ENCODE data around the gene NTN5. TPM values are rescaled to one million over a fixed set of nuclear protein-coding genes. Genes with fewer than 3 reads are reported as not detected.
A peak's percentile ranks its signal among the peaks of the same experiment; 100 is the strongest.

Gene NTN5
- total and polyA plus RNA-seq, 9 of the 15 experiments (the other 6 are each of a cell fraction or from before 2014, with no cell fraction given) = not detected

- WGBS (ENCODE audit: insufficient coverage, low coverage, missing lambda C conversion rate) = 20% methylated on average over 12 of the region's 12 CpGs
- in situ Hi-C loops (cut with MboI) (no loop called here), intact Hi-C loops (cut with micrococcal nuclease) (no loop called here)
- H4K20me1 ChIP-seq (replicated peaks; ENCODE audit: control insufficient read depth, insufficient read depth, low read length) = no peaks in the 10 kb centered on the region
- FAIRE-seq (no peak), ATAC-seq (peak; percentile 44), DNase-seq (ENCODE audit: extremely low read depth in 1 of 4, low spot score in 3 of 4) (no peak)
- H3K27ac ChIP-seq (ENCODE audit: extremely low read depth, low read depth, low read length) = peak overlapping the region; percentile 75
- no TSS peak for BruUV-seq (replicated peaks)
- no peaks in the 10 kb centered on the region; the same call in 2 of the 3 replicates for H3K36me3 ChIP-seq (ENCODE audit: control insufficient read depth, insufficient read depth, low read length)
- H3K27me3 ChIP-seq (ENCODE audit: control insufficient read depth in 2 of 2, insufficient read depth in 2 of 2, low read length in 2 of 2) = no peaks in the 10 kb centered on the region
- peak overlapping the region; percentile 98 for H2AFZ ChIP-seq (ENCODE audit: low read depth, low read length)
- peak overlapping the region; percentile 69 to 91 for H3K9ac ChIP-seq (ENCODE audit: insufficient read depth in 1 of 2, low read depth in 2 of 2, low read length in 2 of 2)
- H3K4me1 ChIP-seq (replicated peaks in 1 of 2; ENCODE audit: control insufficient read depth in 2 of 2, insufficient read depth in 2 of 2, low read length in 2 of 2) = peaks cover 15 to 59% of the 10 kb centered on the region in 2 experiments
- peak overlapping the region; percentile 84 for H3K4me2 ChIP-seq (ENCODE audit: insufficient read depth, low read length)
- H3K9me1 ChIP-seq (ENCODE audit: control insufficient read depth, insufficient read depth, low read length) = no peaks in the 10 kb centered on the region
- POLR2A ChIA-PET = interaction anchor here (0.6 to 1.1 kb wide), 7 partner anchors 12 to 101 kb away, joined by 3 to 10 read pairs (median 3); partner anchors contain the start of gene SPHK2
- CTCF ChIA-PET (ENCODE audit: low intra/inter-chr PET ratio) = no interaction called here
- no peaks in the 10 kb centered on the region for H3K9me3 ChIP-seq (replicated peaks; ENCODE audit: control insufficient read depth, insufficient read depth, low read depth, low read length)
- peak overlapping the region; percentile 54 for H3K4me3 ChIP-seq
- 0 out of 3 replicates have a peak, but pooled peaks cover 1% of the 10 kb centered on the region for H3K79me2 ChIP-seq (ENCODE audit: control insufficient read depth, insufficient read depth, low read length)
- TF ChIP-seq NRF1 (conservative IDR thresholded peaks at IDR 0.05 in 1 of 2, IDR thresholded peaks at IDR 0.05 in 1 of 2) = no peak
- no peak for TF ChIP-seq BRD4 (IDR thresholded peaks at IDR 0.05)
- no peak for TF ChIP-seq RBM39 (optimal IDR thresholded peaks at IDR 0.05; ENCODE audit: low read depth, low read length)
- TF ChIP-seq BDP1 (IDR thresholded peaks at IDR 0.05; ENCODE audit: insufficient read depth, insufficient read length) = no peak
- no peak for TF ChIP-seq KAT8 (IDR thresholded peaks at IDR 0.05; ENCODE audit: low read depth)
- TF ChIP-seq PHB (CRISPR knock-in tag; IDR thresholded peaks at IDR 0.05) = no peak
- no peak for TF ChIP-seq ZNF384 (IDR thresholded peaks at IDR 0.05; ENCODE audit: low read depth, low read length)
- TF ChIP-seq KLF13 (tag; IDR thresholded peaks at IDR 0.05; ENCODE audit: borderline replicate concordance, low read depth) = no peak
- no peak for TF ChIP-seq MLX (CRISPR knock-in tag; conservative IDR thresholded peaks at IDR 0.05)
- no peak for TF ChIP-seq SRSF9 (IDR thresholded peaks at IDR 0.05; ENCODE audit: borderline replicate concordance, low read depth, low read length)
- no peak for TF ChIP-seq SMARCE1 (IDR thresholded peaks at IDR 0.05)
- no peak for TF ChIP-seq MEIS2 (IDR thresholded peaks at IDR 0.05; ENCODE audit: partially characterized antibody)
- TF ChIP-seq CHD4 (IDR thresholded peaks at IDR 0.05; ENCODE audit: insufficient read depth, insufficient replicate concordance, low read depth, low read length, poor library complexity, severe bottlenecking) = no peak
- TF ChIP-seq TCF7 (IDR thresholded peaks at IDR 0.05; ENCODE audit: borderline replicate concordance) = 0 out of 2 replicates have a peak, but pooled peaks have one; percentile 14
- no peak for TF ChIP-seq IRF9 (tag; IDR thresholded peaks at IDR 0.05)
- no peak for TF ChIP-seq PCBP1 (IDR thresholded peaks at IDR 0.05; ENCODE audit: low read depth, low read length, poor library complexity, severe bottlenecking)
- TF ChIP-seq ZNF121 (CRISPR knock-in tag; conservative IDR thresholded peaks at IDR 0.05) = no peak
- TF ChIP-seq RBM25 (IDR thresholded peaks at IDR 0.05; ENCODE audit: low read depth, low read length, severe bottlenecking) = no peak
- no peak for TF ChIP-seq MBD2 (IDR thresholded peaks at IDR 0.05; ENCODE audit: borderline replicate concordance, low read depth)
- TF ChIP-seq MEF2D (tag; conservative IDR thresholded peaks at IDR 0.05; ENCODE audit: low read depth) = 0 out of 2 replicates have a peak, but pooled peaks have one; percentile 29
Measured at GRCh38 chr19:48720251-48720612, 47.4 kb upstream of the NTN5 start.
